ENCODE results near the gene TGFBR3.

The TGFBR3 gene

DNA sequence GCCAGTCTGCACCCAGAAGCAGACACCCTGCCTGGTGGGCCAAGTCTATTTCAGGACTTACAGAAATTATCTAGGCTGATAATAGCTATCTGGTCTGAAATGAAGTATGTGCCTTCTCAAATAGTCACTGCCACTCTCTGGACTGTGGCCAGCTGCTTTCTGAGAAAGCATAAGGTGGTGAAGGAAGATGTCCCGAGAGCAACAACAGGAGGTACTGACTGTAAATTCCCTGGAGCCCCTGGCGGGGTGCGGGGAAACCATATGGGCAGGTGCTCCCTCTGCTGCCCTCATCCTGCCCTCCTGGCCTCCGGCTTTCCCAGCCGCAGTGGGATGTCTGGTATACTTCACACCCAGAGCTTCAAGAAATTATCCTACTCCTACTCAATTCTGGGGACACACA is 86.8 kb downstream of the TGFBR3 start:
- no peak for DNase-seq (ENCODE audit: low spot score)

DNA sequence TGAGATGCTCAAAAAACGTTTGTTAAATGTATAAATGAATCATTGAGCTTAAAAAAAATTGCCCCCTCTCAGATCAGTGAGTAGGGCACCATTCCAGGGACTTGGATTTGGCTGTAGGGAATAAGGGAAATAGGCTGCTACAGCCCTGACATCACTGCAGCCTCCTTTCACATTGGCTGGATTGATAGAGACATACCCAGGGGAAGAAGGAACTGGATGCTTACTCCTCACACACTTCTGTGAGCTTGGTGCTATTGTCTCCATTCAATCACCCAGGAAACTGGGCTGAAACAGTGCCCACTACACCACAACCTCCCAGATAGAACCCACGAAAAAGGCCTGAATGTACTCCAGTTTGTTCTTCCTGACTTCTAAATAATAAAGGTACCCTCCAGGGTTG is 87.2 kb downstream of the TGFBR3 start:
- DNase-seq (ENCODE audit: low spot score): no peak

DNA sequence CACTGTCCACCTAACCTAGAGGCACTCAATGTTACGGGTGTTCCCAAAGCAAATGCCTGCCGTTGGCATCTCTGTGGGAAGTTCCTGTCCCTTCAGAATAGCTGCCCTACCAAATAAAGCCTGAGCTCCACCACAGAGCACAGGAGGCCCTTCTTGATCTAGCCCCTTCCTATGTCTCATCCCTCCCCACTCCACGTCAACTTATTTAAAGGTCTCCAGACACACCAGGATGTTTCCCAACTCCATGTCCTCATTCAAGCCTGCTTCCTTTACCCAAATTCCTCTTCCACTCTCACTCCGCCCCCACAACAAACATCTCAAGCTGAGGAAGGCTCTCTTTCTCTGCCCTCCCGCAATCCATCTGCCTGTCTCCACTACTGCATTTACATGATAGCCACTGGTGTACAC is 87.7 kb downstream of the TGFBR3 start:
- no peak for DNase-seq (ENCODE audit: low spot score)

DNA sequence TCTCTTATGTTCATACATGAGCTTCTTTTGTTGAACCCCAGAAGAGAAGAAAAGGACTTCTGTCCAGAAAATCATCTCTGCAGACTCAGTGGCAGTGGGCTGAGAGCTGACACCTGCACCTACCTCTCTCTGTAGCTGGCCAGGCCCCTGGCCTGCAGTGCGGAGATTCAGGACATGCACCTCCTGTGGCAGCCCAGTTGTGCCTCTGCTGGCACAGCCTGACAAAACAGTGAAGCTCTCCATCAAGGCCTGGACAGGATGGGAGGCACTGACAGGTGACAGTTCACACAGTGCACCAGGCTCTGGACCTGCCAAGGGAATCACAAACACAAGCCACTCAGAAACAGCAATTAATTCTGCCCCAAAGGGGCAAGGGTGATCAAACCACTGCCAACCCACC is 88.8 kb downstream of the TGFBR3 start:
- no peak for DNase-seq (ENCODE audit: low spot score)

DNA sequence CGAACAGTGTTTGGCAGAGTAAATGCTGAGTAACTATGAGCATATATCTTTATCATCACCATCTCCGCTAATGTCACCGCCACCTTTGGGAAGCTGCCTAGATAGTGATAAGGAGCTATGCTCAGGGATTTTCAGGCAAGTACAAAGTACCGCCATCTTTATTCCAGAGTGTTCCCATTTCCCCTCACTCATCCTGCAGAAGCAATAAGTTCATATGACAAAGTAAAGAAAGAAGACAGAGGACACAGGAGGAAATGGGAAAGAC is 89.6 kb downstream of the TGFBR3 start:
- DNase-seq (ENCODE audit: low spot score): no peak

DNA sequence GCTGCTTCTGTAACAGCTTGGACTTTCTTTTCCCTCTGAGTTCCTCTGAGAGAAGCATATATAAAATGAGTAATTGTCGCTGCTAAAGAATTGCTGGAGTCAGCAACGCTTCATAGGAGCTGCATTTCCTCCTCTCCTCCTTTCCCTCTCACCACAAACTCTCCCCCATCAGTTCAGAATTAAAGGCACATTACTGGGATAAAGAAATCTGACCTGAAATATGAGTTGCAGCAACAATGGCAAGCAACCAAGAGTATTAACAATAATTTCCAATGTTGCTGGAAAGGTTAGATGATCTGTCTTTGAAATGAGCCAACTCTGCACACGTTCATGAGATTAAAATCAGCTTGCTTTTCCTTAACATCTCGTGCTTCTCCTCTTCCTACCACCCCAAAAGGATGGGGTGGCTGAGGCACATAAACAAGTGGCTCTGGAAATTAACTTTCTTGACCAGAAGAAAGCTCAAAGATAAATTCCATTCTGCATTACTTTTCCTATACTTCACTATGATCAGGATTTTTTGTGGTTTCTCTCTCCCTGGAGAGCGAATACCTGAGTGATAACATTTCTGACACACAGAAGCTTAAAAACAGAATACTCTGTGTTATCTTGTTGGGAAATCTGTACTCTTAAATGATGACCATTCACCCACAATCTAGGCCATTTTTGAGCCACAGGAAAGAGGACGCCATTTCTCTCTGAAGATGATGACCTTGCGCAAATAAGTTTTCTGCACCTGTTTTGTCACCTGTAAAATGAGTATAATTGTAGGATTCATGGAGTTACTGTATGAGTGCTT is 90.2 kb downstream of the TGFBR3 start:
- no peak for DNase-seq (ENCODE audit: low spot score)

DNA sequence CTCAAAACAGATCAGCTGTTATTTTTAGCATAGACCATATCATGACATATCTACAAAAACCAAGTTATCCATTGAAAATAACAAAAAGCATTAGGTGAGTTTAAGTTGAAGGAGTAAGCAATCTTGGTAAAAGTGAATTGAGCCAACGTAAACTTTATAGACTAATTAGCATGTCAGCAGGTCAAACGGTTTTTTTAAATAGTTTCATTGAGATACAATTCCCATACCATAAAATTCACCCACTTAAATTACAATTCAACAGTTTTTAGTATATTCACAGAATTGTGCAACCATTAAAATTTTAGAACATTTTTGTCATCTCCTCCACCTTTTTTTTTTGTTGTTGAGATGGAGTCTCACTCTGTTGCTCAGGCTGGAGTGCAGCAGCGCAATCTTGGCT is 92.1 kb downstream of the TGFBR3 start:
- no peak for DNase-seq (ENCODE audit: low spot score)

DNA sequence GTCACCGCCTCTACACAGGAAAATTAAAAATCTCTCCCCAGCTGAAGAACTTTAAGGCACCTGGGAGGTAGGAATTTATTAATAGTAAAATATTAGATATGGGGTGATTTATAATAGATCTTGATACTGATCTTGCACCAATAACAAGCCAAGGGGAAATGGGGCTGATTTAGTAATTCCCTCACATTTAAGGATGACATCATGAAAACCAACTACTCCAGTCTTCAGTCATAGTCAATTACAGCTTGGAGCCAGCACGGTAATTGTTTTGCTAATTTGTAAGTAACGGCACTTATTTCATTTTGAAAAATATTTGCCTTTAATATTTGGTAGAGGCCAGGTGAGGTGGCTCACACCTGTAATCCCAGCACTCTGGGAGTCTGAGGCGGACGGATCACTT is 92.8 kb downstream of the TGFBR3 start:
- no peak for DNase-seq (ENCODE audit: low spot score)

DNA sequence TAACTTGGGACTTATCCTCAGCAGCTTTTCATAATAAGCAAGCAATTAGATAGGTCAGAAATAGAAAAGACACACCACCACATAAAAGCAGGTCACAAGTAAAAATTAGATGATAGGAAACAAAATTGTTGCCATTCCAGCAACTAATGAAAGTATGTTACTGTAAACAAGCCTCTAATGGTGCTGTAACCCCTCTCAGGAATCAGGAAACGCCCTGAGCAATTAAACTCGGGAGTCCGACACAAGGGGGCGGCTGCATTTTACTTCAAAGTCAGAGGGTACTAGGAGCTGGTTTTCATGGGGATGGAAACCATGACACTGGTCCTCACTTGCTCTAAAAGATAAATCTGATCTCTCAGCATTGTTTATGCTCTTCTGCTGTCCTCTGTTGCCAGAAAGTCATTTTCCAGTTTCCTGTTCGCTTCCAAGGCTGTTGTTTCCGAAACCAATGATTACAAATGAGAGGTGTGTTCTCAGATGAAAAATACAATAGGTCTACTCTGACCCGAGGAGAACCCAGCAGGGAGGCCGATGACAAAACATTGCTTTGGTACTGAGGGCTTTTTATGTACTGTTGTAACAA is 93.4 kb downstream of the TGFBR3 start:
- peak; percentile 42 for DNase-seq (ENCODE audit: low spot score)

DNA sequence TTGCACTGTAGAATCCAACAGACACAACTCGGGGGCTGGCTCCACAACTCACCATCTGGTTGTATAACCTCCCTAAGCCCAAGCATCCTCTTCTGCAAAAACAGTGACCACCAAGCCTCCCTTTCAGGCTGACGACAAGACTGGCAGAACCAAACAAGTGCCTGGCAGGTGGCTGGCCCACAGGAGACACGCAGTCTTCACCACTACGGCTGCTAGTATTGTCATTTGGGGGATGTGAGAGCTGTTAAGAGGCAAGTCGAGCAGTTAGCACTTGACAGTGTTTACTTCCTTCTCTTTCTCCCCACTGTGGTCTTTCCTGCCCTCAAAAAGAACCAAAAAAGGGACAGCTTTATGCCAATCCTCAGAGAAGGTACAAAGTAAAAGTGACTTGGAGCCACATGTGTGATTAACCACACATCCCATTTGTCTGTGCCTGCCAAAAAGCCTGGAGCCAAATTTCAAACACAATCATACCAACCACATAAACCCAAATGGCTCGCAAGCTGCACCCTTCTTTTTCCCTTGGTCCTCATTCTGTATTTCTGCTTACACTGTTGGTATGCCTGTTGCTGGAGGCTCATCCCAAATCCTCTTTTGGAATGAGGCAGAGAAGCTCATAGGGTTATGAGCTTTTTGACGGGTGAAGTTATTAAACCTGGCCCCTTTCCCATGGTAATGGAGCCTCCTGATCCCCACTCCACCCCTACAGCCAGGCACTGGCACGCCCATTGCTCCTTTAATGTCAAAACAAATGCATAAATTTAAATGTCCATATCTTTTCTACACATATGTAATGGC is 94.1 kb downstream of the TGFBR3 start:
- no peak for DNase-seq (ENCODE audit: low spot score)

DNA sequence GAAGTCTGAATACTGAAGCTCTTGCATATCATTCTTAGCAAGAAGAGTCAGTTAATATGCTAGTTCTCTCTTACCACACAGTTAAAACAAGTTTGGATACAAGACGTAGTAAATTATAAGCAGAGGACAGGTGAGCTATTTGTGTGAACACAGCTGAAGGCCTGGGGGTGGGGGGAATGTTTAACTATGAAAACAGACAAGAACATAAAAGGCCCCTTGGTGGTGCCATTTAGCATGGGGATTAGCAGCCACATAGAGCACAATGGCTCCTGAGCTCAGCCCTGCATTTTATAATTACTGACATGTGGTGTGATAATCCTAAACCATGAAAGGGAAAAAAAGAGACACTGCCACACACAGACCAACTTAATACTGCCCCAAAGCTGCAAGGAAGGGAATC is 94.8 kb downstream of the TGFBR3 start:
- peak; percentile 35 for DNase-seq (ENCODE audit: low spot score)

DNA sequence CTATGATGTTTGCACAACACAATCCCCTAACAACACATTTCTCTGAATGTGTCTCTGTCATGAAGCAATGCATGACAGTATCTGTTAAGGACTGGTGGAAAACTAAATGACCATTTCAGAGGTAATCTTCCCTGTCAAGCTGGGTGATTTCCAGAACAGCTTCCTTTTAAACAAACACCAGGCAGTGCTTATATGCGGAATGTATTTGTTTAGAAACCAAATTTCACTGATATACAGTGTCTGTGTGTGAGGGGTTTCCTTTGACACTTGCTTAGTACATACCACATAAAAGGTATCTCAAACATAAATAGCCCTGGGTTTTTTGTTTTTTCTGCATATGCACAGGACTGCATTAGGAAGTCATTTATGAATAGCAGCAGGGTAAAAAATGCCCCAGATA is 95.6 kb downstream of the TGFBR3 start:
- no peak for DNase-seq (ENCODE audit: low spot score)

DNA sequence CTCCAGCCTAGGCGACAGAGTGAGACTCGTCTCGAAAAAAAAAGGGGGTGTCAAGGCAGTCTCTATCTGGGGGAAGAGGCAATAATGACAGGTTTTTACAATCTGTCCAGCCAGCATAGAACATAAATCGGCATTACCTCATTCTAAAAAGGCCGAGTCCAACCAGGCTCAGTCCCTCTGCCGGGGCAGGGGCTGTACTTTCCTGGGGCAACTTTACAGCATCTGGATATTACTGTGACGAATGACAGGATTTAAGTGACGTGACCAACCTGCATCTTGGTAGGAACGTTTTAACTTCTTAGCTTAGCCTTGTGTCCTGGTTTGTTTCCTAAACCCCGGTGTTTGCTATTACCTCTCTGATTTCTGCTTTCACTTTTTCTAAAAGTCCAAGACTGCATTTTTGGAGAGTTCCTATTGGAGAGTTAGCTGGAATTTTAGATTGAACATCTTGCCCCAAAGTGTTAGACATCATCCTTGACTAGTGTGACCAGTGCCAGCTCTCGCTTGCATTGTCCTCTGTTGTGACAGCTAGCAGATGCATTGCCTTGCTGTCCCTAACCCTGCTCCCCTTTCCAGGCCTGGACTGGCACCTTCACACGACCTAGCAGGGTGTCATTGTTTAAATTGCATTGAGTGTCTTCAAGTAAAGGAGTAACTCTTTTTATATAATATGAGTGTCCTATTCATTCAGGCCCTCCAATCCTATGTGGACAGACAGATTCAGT is 96.5 kb downstream of the TGFBR3 start:
- DNase-seq (ENCODE audit: low spot score): no peak

DNA sequence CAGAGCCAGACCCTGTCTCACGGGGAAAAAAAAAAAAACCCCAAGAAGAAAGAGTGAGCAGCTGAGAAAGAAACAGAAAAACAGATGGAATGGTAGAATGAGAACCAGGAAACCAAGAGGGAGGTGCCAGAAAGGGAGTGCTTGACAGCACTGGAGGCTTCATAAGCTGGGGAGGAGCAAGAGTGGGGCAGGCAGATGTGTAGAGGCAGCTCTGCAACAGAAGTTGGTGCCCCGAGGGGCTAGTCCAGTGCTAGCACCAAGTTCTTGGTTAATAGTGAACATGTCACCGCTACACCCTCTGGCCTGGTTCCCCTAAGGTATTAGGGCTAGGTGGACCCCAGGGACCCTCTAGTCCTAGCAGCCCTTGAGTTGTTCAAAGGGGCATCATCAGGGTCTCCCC is 98.0 kb downstream of the TGFBR3 start:
- DNase-seq (ENCODE audit: low spot score): no peak

DNA sequence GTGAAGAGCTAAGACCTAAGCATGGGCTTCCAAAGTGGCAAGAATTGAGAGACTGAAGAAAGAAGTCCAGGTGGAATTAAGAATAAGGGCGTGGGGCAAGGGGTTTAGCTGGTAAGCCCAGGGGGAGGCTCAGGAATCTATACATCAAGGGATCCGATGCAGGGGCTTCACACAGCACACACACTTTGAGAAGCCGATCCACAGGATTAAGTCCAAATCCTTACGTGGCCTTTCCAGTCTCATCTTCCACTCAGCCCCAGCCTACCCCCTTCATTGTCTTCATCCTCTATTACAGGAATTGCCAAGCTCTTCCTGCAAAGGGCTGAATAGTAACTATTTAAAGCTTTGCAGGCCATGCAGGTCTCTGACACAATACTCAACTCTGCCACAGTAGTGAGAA is 101.3 kb downstream of the TGFBR3 start:
- DNase-seq (ENCODE audit: low spot score): no peak

DNA sequence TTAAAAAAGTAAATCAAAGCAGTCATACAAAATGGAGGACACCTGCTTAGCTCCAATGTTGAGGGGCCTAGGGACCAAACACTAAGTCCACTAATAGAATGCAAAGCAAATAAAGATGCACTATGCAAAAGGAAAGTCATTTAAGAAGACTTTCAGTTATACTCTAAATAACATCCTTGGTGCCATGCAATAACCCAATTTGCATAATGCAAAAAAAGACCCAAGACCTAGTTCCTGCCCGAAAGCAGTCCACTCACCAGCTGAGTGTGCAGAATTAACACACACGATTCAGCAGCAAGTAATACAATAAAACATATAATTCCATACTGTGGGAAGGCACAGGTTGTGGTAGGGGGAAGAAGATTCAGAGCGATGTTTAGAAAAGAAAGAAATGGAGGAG is 101.8 kb downstream of the TGFBR3 start:
- no peak for DNase-seq (ENCODE audit: low spot score)

DNA sequence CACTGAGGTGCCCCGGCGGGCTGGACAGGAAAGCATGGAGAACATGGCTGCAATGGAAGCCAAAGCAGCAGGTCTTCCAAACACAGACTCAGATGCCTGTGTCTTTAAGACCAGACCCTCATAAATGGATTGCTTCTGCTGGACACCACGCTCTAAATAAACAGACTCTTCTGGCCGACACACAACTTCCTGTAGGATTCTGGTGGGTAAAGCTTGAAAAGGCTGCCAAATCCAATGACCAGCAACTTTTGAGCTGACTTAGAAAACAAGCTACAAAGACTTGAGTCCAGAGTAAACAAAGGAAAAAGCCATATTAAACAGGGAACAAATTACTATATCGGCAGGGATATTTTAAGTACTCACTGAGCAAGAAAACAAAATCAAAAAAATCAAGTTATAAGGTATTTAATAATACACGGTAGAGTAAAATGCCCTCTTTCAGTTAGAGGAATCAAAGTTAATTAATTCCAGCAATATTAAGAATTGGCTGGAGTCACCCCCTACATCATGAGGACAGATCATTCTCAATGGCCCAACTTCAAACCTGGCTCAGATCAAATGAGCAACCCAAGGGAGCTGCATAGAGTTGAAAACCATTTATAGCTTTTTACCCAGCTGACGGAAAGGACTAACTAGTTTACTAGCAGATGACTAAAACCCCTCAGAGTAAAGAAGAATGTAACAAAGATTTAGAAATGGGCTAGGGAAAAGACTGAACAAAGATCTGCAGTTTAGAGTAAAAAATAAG is 102.4 kb downstream of the TGFBR3 start:
- DNase-seq (ENCODE audit: low spot score): no peak

DNA sequence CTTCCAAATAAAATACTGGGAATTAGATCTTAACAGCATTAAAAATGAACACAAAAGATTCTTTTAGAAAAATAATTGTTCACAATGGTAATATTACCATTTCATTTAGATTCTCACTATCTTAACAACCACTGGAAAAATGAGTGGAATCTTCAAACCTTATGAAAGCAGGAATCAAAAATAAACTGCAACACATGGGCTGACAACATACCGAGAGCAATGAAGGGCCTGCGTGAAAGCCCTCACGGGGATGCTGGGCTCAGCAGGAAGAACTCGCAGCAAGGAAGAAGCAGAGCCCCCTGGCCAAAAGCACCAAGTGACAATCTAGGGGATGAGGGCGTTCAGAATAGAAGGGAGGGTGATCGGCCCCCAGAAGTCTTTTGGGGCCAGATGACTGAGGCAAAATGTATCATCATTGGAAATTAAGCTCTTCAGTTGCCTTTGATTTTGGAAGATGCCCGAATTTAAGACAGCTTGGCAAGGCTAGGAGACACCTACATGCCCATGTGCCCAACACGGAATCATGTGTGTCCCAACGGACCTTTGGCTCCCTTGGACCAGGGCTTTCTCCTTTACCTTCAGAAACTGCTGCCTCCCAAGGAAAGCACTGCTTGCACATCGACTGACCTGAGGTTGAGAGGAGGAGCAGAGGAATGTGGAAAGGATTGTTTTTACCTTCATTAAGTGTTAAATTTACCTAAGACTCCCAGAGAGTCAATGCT is 103.9 kb downstream of the TGFBR3 start:
- no peak for DNase-seq (ENCODE audit: low spot score)

DNA sequence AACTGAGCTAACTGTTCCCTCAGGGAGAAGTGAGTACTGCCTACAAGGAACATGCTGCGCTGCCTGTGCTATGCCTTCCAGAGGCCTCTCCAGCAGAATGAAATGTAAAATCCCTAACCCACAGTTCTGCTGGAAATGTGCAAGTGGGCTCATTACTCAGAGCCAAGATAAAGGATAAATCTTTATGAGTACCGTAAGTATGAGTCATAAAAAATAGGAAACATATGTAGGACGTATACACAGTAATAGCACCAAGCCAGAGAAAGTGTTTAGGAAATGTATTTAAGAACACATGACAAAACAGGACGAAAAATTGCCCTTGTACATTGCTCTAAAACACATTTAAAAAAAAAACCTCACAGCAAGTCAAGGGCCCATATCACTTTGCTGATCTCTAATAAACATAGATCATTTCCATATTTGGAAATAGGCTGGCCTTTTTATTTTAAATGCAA is 104.6 kb downstream of the TGFBR3 start:
- no peak for DNase-seq (ENCODE audit: low spot score)

DNA sequence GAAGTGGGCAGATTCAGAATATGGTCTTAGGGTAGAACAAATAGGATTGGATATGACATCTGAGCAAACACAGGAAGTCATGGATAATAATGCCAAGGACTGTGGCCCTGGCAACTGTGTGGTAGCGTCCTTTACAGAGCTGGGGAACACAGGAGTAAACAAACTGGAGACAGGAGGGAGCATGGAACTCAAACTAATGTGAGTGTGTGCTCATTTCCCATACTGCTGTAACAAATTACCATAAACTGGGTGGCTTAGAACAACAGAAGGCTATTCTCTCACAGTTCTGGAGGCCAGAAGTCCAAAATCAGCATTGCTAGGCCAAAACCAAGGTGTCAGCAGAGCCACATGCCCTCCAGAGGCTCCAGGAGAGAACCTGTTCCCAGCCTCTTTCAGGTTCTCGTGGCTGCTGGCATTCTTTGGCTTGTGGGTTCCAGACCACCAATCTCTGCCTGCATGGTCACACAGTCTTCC is 106.4 kb downstream of the TGFBR3 start:
- no peak for DNase-seq (ENCODE audit: low spot score)

DNA sequence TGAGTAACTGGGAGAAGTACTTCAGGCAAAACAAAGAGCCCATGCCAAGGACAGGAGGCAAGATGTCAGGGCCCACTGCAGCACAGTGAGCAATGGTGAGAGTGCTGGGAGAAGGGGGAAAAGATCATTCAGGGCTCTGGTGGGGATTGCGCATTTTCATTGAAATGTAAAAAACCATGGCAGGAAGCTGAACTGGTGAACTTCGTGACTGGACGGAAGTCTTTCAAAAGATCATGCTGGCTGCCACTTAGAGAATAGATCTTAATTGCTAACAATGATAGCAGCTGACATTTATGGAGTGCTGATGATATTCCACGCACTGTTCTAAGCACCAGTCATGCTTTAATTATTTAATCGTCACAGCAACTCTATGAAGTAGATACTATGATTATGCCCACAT is 107.0 kb downstream of the TGFBR3 start:
- no peak for DNase-seq (ENCODE audit: low spot score)
